K562 (cell line): ENCODE data around the gene CACNA1I. TPM values are rescaled to one million over a fixed set of nuclear protein-coding genes. Genes with fewer than 3 reads are reported as not detected.
A peak's percentile ranks its signal among the peaks of the same experiment; 100 is the strongest.

ENCODE experiments used
- ATAC-seq: fragments of 200-7000 bp; cut with Tn5 transposase; 3 replicates; pipeline ENCODE4 v1.9.1; 2020; ENCODE audit warnings: moderate library complexity
- BruUV-seq: library from RNA; stranded (reverse); fragments of 400-500 nt; replicated peaks from 2 replicates; lab custom pipeline; 2021; lab: Mats Ljungman, UMichigan
- CTCF ChIA-PET: fragments of 300-600 bp; formaldehyde crosslinking; extraction: SDS; loops from one replicate; lab custom pipeline; 2021; ENCODE audit warnings: low intra/inter-chr PET ratio; lab: Yijun Ruan, JAX
- POLR2A ChIA-PET: fragments of 300-600, 350-650 bp; sonication (Branson Sonifier 250); formaldehyde crosslinking; extraction: SDS; loops from one replicate; lab custom pipeline; 2021; ENCODE audit warnings: antibody characterized with exemption, inconsistent platforms; lab: Yijun Ruan, JAX
- DNase-seq, 4 experiments: peaks; one replicate each; pipeline versions ENCODE4 v3.0.0 to v3.0.0-alpha.2; 2011 to 2018; ENCODE audit warnings: low spot score in 3 of 4, mixed read lengths in 3 of 4; ENCODE audit errors: extremely low read depth in 1 of 4
- FAIRE-seq: peaks from 2 replicates; lab custom pipeline; 2011; peaks lifted over from hg19 to GRCh38; lab: Jason Lieb, UNC
- H2AFZ ChIP-seq: 2 replicates; pipeline ENCODE4 v1.6.0; 2011; ENCODE audit warnings: low read depth, low read length, control low read depth, inconsistent platforms
- H3K27ac ChIP-seq: fragments of 200-600 bp; 3 replicates; pipeline ENCODE4 v1.8.0; 2011; ENCODE audit warnings: low read depth, mild to moderate bottlenecking, control low read depth, inconsistent platforms, low read length, moderate library complexity, mixed read lengths; ENCODE audit errors: extremely low read depth
- H3K27me3 ChIP-seq, 2 experiments: fragments of 300-600 bp in 1 of 2; 2 replicates in 1 of 2; 3 replicates in 1 of 2; pipeline versions ENCODE4 v1.6.0 to v1.8.0; 2011; ENCODE audit warnings: inconsistent platforms in 2 of 2, low read length in 2 of 2, mild to moderate bottlenecking in 1 of 2, mixed read lengths in 1 of 2, moderate library complexity in 1 of 2; ENCODE audit not compliant: control insufficient read depth in 2 of 2, insufficient read depth in 2 of 2
- H3K36me3 ChIP-seq: fragments of 300-600 bp; 3 replicates; pipeline ENCODE4 v1.8.0; 2011; ENCODE audit warnings: mild to moderate bottlenecking, low read length, inconsistent platforms; ENCODE audit not compliant: control insufficient read depth, insufficient read depth
- H3K4me1 ChIP-seq, 2 experiments: fragments of 200-600 bp in 1 of 2; replicated peaks in 1 of 2; 2 replicates in 1 of 2; 3 replicates in 1 of 2; pipeline versions ENCODE4 v1.5.1 to v1.8.0; 2011; ENCODE audit warnings: inconsistent platforms in 2 of 2, low read length in 2 of 2, mild to moderate bottlenecking in 1 of 2, mixed read lengths in 1 of 2, moderate library complexity in 1 of 2; ENCODE audit not compliant: control insufficient read depth in 2 of 2, insufficient read depth in 2 of 2
- H3K4me2 ChIP-seq: 2 replicates; pipeline ENCODE4 v1.6.1; 2011; ENCODE audit warnings: low read length, control low read depth, inconsistent platforms, mixed read lengths; ENCODE audit not compliant: insufficient read depth
- H3K4me3 ChIP-seq: fragments of 200-600 bp; sonication (generic), shearing (Covaris generic); 2 replicates; pipeline ENCODE4 v1.5.1; 2016; ENCODE audit warnings: control low read depth, inconsistent platforms
- H3K79me2 ChIP-seq: fragments of 200-600 bp; 3 replicates; pipeline ENCODE4 v1.8.0; 2011; ENCODE audit warnings: low read length, inconsistent platforms; ENCODE audit not compliant: control insufficient read depth, insufficient read depth
- H3K9ac ChIP-seq, 2 experiments: 2 replicates each; pipeline versions ENCODE4 v1.6.0 to v1.6.1; 2011; ENCODE audit warnings: low read depth in 2 of 2, low read length in 2 of 2, control low read depth in 1 of 2, inconsistent platforms in 1 of 2, mild to moderate bottlenecking in 1 of 2, mixed read lengths in 1 of 2; ENCODE audit not compliant: insufficient read depth in 1 of 2
- H3K9me1 ChIP-seq: one replicate; pipeline ENCODE4 v1.6.0; 2011; ENCODE audit warnings: inconsistent platforms, mild to moderate bottlenecking, low read length, moderate library complexity; ENCODE audit not compliant: control insufficient read depth, insufficient read depth
- H3K9me3 ChIP-seq: replicated peaks from 2 replicates; pipeline ENCODE4 v1.5.1; 2011; ENCODE audit warnings: low read depth, low read length, inconsistent platforms; ENCODE audit not compliant: control insufficient read depth, insufficient read depth
- H4K20me1 ChIP-seq: replicated peaks from 2 replicates; pipeline ENCODE4 v1.6.1; 2011; ENCODE audit warnings: low read length, inconsistent platforms, mixed read lengths; ENCODE audit not compliant: control insufficient read depth, insufficient read depth
- FOXP1 ChIP-seq: sonication (generic); formaldehyde crosslinking; IDR thresholded peaks from 2 replicates; pipeline ENCODE4 v1.8.0; 2022; ENCODE audit warnings: mild to moderate bottlenecking, missing genetic modification reagents
- HNRNPH1 ChIP-seq: fragments of 200-400 bp; formaldehyde crosslinking; optimal IDR thresholded peaks from 2 replicates; pipeline ENCODE3; 2017; ENCODE audit warnings: low read depth, mild to moderate bottlenecking, low read length, moderate library complexity
- MED1 ChIP-seq: sonication (generic); formaldehyde crosslinking; IDR thresholded peaks from 2 replicates; pipeline ENCODE4 v1.8.1; 2023; ENCODE audit warnings: missing genetic modification reagents, borderline replicate concordance
- SNRNP70 ChIP-seq: fragments of 200-400 bp; formaldehyde crosslinking; optimal IDR thresholded peaks from 2 replicates; pipeline ENCODE3; 2017; ENCODE audit warnings: low read depth, low read length
- ZEB2 ChIP-seq: fragments of 450-650 bp; IDR thresholded peaks from 2 replicates; pipeline ENCODE4 v1.6.1; 2016
- ZKSCAN3 ChIP-seq: fragments of 250-450 bp; sonication (Bioruptor Pico); IDR thresholded peaks from 2 replicates; pipeline ENCODE4 v1.4.0; 2020
- ZNF174 ChIP-seq: fragments of 250-450 bp; sonication (Bioruptor Pico); IDR thresholded peaks from 2 replicates; pipeline ENCODE4 v1.4.0; 2020; ENCODE audit warnings: mild to moderate bottlenecking
- ZNF445 ChIP-seq: fragments of 250-450 bp; sonication (Bioruptor Pico); IDR thresholded peaks from 2 replicates; pipeline ENCODE4 v1.4.0; 2020; ENCODE audit warnings: low read depth, mild to moderate bottlenecking, moderate library complexity
- WGBS: fragments of 100-300 bp; shearing (Covaris generic); methylation state at CpG from one replicate; pipeline ENCODE4 v1.1.6; 2016; ENCODE audit warnings: low coverage, mixed read lengths; ENCODE audit not compliant: insufficient coverage; ENCODE audit errors: missing lambda C conversion rate; 5-methylcytosine and 5-hydroxymethylcytosine counted together
- in situ Hi-C: fragments of 300-500 bp; cut with MboI; formaldehyde crosslinking; loops from 4 replicates; pipeline ENCODE4 v1.15.0; 2018; ENCODE audit warnings: inconsistent platforms, mixed read lengths
- intact Hi-C: fragments of 100-400 bp; cut with micrococcal nuclease; formaldehyde crosslinking; loops from 2 replicates; pipeline ENCODE4 v1.14.2; 2022
- polyA plus RNA-seq, 8 experiments: library from polyadenylated mRNA; depleted of rRNA in 4 of 8; stranded (reverse) in 5 of 8; unstranded in 3 of 8; fragments of >200 nt; fragmentation: Nextera tagmentation in 2 of 8; fragmentation: Illumina TruSeq in 1 of 8; extraction: Ambion mirVana in 2 of 8; extraction: Trizol in 1 of 8; gene quantifications; 2 replicates each; pipeline versions ENCODE4 v1.2.1 to v1.2.3, GENCODE V29; 2011 to 2014; ENCODE audit warnings: inconsistent platforms in 1 of 8, missing spikeins in 1 of 8
- total RNA-seq, 7 experiments: library from RNA; depleted of rRNA in 6 of 7; stranded (reverse); fragments of >200 nt in 6 of 7; fragmentation: Illumina TruSeq in 2 of 7; extraction: Trizol in 2 of 7; gene quantifications; 2 replicates each; pipeline versions ENCODE4 v1.2.1 to v1.2.3, GENCODE V29; 2011 to 2021; ENCODE audit warnings: low replicate concordance in 1 of 7
- TF ChIP-seq, protein P1 (sequence below): fragments of 450-650 bp; IDR thresholded peaks from 2 replicates; pipeline ENCODE4 v1.6.1; 2018; ENCODE audit not compliant: partially characterized antibody
- TF ChIP-seq, protein P2 (sequence below): fragments of 250-450 bp; sonication (Bioruptor Pico); IDR thresholded peaks from 2 replicates; pipeline ENCODE4 v1.8.0; 2022; ENCODE audit warnings: moderate library complexity, mild to moderate bottlenecking, inconsistent platforms
- TF ChIP-seq, protein P3 (sequence below): fragments of 250-450 bp; sonication (Bioruptor Pico); IDR thresholded peaks from 2 replicates; pipeline ENCODE4 v1.8.0; 2021; ENCODE audit warnings: moderate library complexity, mild to moderate bottlenecking, inconsistent platforms
- TF ChIP-seq, protein P4 (sequence below): fragments of 250-450 bp; sonication (Bioruptor Pico); IDR thresholded peaks from 2 replicates; pipeline ENCODE4 v1.4.0; 2020
- TF ChIP-seq, protein P5 (sequence below): IDR thresholded peaks from 2 replicates; pipeline ENCODE4 v1.6.1; 2016; ENCODE audit warnings: missing genetic modification characterization, missing compliant biosample characterization

The CACNA1I gene
- total and polyA plus RNA-seq, 9 of the 15 experiments (the other 6 are each of a cell fraction or from before 2014, with no cell fraction given), result 0.01 to 0.79 (median 0.32) TPM; not detected in 1

DNA sequence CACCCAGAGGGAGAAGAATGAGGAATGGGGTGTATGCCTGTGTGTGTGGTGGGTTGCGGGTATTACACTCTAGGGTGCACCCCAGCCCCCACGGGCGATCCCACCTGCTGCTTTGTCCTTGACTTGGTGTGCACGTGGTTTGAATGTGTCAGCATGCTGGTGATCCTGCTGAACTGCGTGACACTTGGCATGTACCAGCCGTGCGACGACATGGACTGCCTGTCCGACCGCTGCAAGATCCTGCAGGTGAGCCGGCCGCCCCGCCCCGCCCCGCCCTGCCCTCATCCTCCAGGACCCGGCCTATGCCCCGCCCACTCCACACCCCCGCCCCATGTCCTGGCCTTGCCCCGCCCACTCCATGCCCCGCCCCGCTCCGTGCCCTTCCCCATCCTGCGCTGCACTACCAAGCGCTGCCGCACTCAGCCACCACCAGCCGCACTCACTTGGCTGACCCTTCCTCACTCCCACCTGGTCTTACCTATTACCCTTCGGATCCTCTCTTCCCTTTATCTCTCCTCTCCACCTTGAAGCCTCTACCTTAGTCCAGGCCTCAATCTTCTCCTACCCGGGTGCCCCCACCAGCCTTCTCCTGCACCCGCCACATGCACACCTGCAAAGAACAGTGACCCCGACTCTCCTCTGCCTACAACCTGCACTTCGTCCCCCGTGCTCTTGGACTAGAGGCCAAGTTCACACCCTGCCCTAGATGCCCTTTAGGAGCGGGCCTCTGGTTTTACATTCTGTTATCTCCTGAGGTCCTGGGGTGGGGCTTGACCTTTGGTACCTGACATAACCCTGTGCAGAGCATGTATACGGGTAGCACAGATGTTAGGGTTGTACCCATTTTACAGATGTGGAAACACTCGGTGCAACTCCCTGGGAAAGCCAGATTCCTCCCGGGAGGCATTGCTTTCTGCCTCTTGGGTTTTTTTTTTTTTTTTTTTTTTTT is 27.7 kb downstream of the CACNA1I start:
- H3K79me2 ChIP-seq, result no peaks in the 10 kb centered on the region
- H3K4me1 ChIP-seq, result peaks cover 0 to 17% of the 10 kb centered on the region in 2 experiments; a peak in 3 of 5 replicates
- WGBS, result 9% methylated on average over 15 of the region's 36 CpGs
- H3K9me3 ChIP-seq, result no peaks in the 10 kb centered on the region
- H3K27ac ChIP-seq, result no peak overlapping the region
- no peak overlapping the region for H2AFZ ChIP-seq
- H3K9me1 ChIP-seq, result peaks cover 2% of the 10 kb centered on the region
- FAIRE-seq, result no peak
- intact Hi-C loops, result no loop called here
- H3K4me3 ChIP-seq, result no peak overlapping the region
- DNase-seq, result peak; percentile 79 to 98 (median 94)
- H3K27me3 ChIP-seq, result no peaks in the 10 kb centered on the region
- H4K20me1 ChIP-seq, result no peaks in the 10 kb centered on the region
- in situ Hi-C loops, result no loop called here
- CTCF ChIA-PET, result no interaction called here
- H3K4me2 ChIP-seq, result peak overlapping the region; percentile 18; the same call in 1 of the 2 replicates
- H3K36me3 ChIP-seq, result no peaks in the 10 kb centered on the region
- peak; percentile 99 for ATAC-seq
- no peak overlapping the region for H3K9ac ChIP-seq
- BruUV-seq, result no TSS peak
- POLR2A ChIA-PET, result no interaction called here
- TF ChIP-seq, protein P1, sequence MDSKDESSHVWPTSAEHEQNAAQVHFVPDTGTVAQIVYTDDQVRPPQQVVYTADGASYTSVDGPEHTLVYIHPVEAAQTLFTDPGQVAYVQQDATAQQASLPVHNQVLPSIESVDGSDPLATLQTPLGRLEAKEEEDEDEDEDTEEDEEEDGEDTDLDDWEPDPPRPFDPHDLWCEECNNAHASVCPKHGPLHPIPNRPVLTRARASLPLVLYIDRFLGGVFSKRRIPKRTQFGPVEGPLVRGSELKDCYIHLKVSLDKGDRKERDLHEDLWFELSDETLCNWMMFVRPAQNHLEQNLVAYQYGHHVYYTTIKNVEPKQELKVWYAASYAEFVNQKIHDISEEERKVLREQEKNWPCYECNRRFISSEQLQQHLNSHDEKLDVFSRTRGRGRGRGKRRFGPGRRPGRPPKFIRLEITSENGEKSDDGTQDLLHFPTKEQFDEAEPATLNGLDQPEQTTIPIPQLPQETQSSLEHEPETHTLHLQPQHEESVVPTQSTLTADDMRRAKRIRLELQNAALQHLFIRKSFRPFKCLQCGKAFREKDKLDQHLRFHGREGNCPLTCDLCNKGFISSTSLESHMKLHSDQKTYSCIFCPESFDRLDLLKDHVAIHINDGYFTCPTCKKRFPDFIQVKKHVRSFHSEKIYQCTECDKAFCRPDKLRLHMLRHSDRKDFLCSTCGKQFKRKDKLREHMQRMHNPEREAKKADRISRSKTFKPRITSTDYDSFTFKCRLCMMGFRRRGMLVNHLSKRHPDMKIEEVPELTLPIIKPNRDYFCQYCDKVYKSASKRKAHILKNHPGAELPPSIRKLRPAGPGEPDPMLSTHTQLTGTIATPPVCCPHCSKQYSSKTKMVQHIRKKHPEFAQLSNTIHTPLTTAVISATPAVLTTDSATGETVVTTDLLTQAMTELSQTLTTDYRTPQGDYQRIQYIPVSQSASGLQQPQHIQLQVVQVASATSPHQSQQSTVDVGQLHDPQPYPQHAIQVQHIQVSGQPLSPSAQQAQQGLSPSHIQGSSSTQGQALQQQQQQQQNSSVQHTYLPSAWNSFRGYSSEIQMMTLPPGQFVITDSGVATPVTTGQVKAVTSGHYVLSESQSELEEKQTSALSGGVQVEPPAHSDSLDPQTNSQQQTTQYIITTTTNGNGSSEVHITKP, result no peak
- TF ChIP-seq ZNF174 (CRISPR knock-in tag) (no peak), ZEB2 (0 out of 2 replicates have a peak, but pooled peaks have one; percentile 34), ZNF445 (CRISPR knock-in tag) (no peak), ZKSCAN3 (CRISPR knock-in tag) (no peak), MED1 (CRISPR knock-in tag) (no peak), SNRNP70 (no peak), FOXP1 (no peak), HNRNPH1 (no peak)
- TF ChIP-seq, protein P2, sequence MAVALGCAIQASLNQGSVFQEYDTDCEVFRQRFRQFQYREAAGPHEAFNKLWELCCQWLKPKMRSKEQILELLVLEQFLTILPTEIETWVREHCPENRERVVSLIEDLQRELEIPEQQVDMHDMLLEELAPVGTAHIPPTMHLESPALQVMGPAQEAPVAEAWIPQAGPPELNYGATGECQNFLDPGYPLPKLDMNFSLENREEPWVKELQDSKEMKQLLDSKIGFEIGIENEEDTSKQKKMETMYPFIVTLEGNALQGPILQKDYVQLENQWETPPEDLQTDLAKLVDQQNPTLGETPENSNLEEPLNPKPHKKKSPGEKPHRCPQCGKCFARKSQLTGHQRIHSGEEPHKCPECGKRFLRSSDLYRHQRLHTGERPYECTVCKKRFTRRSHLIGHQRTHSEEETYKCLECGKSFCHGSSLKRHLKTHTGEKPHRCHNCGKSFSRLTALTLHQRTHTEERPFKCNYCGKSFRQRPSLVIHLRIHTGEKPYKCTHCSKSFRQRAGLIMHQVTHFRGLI (CRISPR knock-in tag), result no peak
- TF ChIP-seq, protein P3, sequence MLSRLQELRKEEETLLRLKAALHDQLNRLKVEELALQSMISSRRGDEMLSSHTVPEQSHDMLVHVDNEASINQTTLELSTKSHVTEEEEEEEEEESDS, result no peak
- TF ChIP-seq, protein P4, sequence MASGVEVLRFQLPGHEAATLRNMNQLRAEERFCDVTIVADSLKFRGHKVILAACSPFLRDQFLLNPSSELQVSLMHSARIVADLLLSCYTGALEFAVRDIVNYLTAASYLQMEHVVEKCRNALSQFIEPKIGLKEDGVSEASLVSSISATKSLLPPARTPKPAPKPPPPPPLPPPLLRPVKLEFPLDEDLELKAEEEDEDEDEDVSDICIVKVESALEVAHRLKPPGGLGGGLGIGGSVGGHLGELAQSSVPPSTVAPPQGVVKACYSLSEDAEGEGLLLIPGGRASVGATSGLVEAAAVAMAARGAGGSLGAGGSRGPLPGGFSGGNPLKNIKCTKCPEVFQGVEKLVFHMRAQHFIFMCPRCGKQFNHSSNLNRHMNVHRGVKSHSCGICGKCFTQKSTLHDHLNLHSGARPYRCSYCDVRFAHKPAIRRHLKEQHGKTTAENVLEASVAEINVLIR (CRISPR knock-in tag), result no peak
- TF ChIP-seq, protein P5, sequence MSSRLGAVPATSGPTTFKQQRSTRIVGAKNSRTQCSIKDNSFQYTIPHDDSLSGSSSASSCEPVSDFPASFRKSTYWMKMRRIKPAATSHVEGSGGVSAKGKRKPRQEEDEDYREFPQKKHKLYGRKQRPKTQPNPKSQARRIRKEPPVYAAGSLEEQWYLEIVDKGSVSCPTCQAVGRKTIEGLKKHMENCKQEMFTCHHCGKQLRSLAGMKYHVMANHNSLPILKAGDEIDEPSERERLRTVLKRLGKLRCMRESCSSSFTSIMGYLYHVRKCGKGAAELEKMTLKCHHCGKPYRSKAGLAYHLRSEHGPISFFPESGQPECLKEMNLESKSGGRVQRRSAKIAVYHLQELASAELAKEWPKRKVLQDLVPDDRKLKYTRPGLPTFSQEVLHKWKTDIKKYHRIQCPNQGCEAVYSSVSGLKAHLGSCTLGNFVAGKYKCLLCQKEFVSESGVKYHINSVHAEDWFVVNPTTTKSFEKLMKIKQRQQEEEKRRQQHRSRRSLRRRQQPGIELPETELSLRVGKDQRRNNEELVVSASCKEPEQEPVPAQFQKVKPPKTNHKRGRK (tag), result no peak
